ENCODE results near the gene RTEL1.

DNA sequence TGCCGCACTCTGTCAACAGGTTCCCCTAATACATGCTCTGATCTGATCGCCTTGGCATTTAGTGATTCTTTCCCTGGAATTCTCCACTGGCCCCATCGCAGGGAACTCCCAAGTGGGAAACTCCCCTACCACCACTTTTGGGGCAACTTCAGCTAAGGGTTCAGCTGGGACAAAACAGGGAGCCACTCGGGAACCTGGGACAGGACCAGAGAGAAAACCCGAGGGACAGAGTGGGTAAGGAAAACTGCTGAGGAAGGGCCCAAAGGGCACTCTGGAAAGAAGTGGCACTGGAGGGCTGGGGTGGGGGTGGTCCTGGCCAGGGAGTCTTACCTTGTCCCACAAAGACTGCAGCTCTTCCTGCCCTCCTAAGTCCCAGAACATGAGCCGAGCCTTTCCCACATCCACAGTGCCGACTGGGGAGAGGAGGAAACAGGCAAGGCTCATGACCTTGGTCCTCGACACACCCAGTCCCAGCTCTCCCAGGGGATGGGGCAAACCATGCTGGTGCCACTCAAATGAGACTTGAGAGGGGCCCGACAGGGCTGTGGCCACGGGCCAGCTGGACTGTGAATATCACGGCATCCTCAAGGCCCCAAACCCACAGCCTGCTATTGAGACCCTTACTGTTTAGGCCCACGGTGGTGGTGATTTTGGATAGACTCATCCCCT is 48.0 kb downstream of the RTEL1 start:
- TF ChIP-seq, protein P1, sequence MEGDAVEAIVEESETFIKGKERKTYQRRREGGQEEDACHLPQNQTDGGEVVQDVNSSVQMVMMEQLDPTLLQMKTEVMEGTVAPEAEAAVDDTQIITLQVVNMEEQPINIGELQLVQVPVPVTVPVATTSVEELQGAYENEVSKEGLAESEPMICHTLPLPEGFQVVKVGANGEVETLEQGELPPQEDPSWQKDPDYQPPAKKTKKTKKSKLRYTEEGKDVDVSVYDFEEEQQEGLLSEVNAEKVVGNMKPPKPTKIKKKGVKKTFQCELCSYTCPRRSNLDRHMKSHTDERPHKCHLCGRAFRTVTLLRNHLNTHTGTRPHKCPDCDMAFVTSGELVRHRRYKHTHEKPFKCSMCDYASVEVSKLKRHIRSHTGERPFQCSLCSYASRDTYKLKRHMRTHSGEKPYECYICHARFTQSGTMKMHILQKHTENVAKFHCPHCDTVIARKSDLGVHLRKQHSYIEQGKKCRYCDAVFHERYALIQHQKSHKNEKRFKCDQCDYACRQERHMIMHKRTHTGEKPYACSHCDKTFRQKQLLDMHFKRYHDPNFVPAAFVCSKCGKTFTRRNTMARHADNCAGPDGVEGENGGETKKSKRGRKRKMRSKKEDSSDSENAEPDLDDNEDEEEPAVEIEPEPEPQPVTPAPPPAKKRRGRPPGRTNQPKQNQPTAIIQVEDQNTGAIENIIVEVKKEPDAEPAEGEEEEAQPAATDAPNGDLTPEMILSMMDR (IDR thresholded peaks at IDR 0.05), result no peak
- TF ChIP-seq POLR2A (IDR thresholded peaks at IDR 0.05), result no peak
